NCI-H2227 treated with DMSO at 0.1 percent for 48 hours (cell line): Measurements from ENCODE around the gene PNMA8B.

Source experiments
- DNase-seq: peaks from one replicate; lab custom pipeline; 2025; lab: John Stamatoyannopoulos, UW

Gene PNMA8B

DNA sequence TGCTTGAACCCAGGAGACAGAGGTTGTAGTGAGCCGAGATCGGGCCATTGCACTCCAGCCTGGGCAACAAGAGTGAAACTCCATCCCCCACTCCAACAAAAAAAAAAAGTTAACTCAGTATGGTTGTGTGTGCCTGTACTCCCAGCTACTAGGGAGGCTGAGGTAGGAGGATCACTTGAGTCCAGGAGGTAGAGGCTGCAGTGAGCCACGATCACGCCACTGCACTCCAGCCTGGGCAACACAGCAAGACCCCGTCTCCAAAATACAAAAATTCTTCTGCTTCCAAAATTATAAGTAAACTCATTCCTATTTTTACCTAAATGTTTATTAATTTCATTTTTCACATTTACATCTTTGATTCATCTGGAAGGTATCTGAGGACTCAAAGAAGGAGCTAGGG is 38.7 kb downstream of the PNMA8B start:
- DNase-seq = no peak

- DNase-seq = no peak
These were observed 41.4 kb downstream of the PNMA8B start for GRCh38 chr19:46454244-46454643.

DNA sequence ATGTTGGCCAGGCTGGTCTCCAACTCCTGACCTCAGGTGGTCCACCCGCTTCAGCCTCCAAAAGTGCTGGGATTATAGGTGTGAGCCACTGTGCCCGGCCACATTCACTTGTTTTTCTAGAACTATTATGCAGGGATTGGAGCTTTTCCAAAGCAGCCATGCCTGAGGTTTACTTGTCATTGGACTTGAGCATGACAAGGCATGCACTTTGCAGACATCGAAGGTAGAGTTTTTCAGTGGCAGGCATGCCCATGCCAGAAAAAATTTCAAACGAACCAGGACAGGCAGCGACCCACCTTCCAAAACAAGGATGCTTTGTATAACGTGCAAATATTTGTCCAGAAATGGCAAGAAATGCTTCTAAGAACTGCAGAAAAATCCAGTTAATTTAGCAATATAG is 42.0 kb downstream of the PNMA8B start:
- no peak for DNase-seq

DNA sequence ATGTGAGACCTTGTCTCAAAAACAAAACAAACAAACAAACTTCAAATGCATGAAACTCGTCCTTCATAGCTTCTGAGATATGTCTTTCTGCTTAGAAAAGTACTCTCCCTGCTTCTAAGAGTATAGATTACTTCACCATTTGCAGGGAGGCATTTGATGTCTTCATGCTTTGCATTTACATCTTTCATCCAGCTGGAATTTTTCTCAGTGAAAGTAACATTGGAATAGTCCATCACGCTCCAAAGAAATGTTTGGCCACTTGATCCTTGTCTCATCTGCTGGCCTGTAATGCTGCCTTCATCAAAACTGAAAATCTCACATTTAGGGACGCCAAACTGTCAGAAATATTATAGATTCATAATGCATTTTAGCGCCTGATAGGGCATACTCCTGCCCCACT is 43.5 kb downstream of the PNMA8B start:
- no peak for DNase-seq

DNA sequence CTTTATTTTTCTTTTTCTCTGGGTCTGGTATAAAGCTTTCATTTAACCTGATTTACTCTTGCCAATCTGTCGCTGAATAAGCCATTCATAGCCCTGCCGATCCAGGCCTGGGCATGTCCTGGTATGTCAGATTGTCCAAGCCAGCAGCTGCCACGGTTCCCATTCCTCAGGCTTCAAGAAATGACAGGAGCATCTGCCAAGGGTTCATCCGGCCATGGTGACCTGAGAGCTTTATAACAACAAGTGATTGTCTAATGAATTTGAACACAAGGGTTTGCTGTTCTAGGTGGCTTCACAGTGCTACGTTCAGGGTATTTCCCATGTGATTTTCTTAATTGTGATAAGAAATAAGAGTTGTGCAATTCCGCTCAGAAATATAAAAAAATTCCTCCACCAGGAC is 44.3 kb downstream of the PNMA8B start:
- no peak for DNase-seq

GRCh38 chr19:46450737-46451136 is 44.9 kb downstream of the PNMA8B start:
- DNase-seq = no peak

- DNase-seq = peak; percentile 48
These were observed 46.4 kb downstream of the PNMA8B start for GRCh38 chr19:46449228-46449627.

GRCh38 chr19:46448601-46449000 is 47.1 kb downstream of the PNMA8B start:
- no peak for DNase-seq

- DNase-seq = no peak
These were observed 47.8 kb downstream of the PNMA8B start for GRCh38 chr19:46447824-46448223.

DNA sequence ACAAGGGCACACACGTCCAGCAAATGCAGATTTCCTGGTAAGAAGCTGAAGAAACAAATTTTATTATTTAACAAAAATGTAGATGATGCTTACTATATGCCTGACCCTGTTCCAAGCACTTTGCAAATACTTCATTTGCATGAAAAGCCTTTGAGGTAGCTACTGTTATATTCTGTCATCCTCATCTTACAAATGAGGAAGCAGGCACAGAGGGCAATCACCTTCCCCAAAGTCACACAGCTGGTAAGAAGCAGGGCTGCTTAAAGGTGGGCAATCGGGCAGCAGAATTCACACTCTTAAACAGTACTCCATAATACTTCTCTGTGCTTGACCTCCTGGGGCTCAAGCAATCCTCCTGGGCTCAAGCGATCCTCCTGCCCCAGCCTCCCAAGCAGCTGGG is 48.7 kb downstream of the PNMA8B start:
- DNase-seq = no peak

- no peak for DNase-seq
These were observed 49.6 kb downstream of the PNMA8B start for GRCh38 chr19:46446021-46446420.

DNA sequence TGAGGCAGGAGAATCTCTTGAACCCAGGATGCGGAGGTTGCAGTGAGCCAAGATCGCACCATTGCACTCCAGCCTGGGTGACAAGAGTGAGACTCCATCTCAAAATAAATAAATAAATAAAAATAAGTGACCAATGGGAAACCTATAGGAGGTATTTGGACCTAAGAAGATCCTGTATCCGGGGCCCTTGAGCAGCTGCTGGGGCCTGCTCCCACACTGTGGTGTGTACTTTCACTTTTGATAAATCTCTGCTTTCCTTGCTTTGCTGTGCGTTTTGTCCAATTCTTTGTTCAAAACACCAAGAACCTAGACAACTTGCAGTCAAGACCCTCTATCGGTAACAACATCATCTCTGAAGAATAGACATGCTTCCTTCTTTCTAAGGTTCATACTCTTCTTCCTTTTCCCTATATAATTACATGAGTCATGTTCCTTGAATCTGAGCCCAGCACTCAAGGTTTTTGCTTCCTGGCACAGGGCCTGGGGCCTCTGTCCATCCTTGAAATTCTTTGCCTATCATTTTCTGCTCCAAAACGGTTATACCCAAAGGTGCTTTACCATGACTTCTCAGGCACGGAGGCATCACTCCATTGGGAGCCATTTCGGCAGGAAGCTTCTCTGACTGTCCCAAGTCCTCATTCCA is 52.7 kb downstream of the PNMA8B start:
- no peak for DNase-seq

- DNase-seq = no peak
These were observed 53.8 kb downstream of the PNMA8B start for GRCh38 chr19:46441866-46442265.
